K562 (cell line): Measurements from ENCODE around the gene INSIG1. TPM values are rescaled to one million over a fixed set of nuclear protein-coding genes. Genes with fewer than 3 reads are reported as not detected.

Experiments
- BDP1 ChIP-seq: IDR thresholded peaks from 3 replicates; pipeline ENCODE4 v1.6.1; 2011; ENCODE audit not compliant: insufficient read length, insufficient read depth
- HNRNPK ChIP-seq: fragments of 200-400 bp; formaldehyde crosslinking; IDR thresholded peaks from one replicate; pipeline ENCODE4 v1.6.1; 2018; ENCODE audit warnings: mild to moderate bottlenecking, low read depth, low read length; ENCODE audit not compliant: poor library complexity, severe bottlenecking
- NCOR1 ChIP-seq: fragments of 450-650 bp; IDR thresholded peaks from 2 replicates; pipeline ENCODE4 v1.6.1; 2016; ENCODE audit warnings: mild to moderate bottlenecking, moderate library complexity
- NR1H2 ChIP-seq: sonication (generic); formaldehyde crosslinking; IDR thresholded peaks from 2 replicates; pipeline ENCODE4 v1.4.0; 2020; ENCODE audit warnings: mild to moderate bottlenecking, missing genetic modification reagents
- PCBP2 ChIP-seq: fragments of 200-400 bp; formaldehyde crosslinking; IDR thresholded peaks from 2 replicates; pipeline ENCODE4 v1.6.1; 2018; ENCODE audit warnings: low read length, low read depth, mild to moderate bottlenecking, moderate library complexity; ENCODE audit not compliant: poor library complexity, severe bottlenecking
- PRMT5 ChIP-seq: sonication (generic); formaldehyde crosslinking; IDR thresholded peaks from 2 replicates; pipeline ENCODE4 v1.5.0; 2020; ENCODE audit warnings: missing genetic modification reagents
- RCOR1 ChIP-seq, 2 experiments: IDR thresholded peaks; 2 replicates each; pipeline ENCODE4 v1.6.1; 2012; ENCODE audit warnings: low read depth in 2 of 2, low read length in 2 of 2, borderline replicate concordance in 1 of 2, improper control_type of control experiment in 1 of 2
- SP2 ChIP-seq: IDR thresholded peaks from 2 replicates; pipeline ENCODE4 v1.6.1; 2011; ENCODE audit warnings: mild to moderate bottlenecking, low read depth, low read length, moderate library complexity; ENCODE audit not compliant: poor library complexity, severe bottlenecking; ENCODE audit errors: extremely low read depth
- SREBF2 ChIP-seq: sonication (generic); formaldehyde crosslinking; IDR thresholded peaks from 2 replicates; pipeline ENCODE4 v1.4.0; 2020; ENCODE audit warnings: mild to moderate bottlenecking, missing genetic modification reagents
- TOE1 ChIP-seq, 2 experiments: fragments of 450-650 bp in 1 of 2; sonication (generic) in 1 of 2; formaldehyde crosslinking in 1 of 2; IDR thresholded peaks; 2 replicates each; pipeline versions ENCODE4 v1.7.1 to v1.8.0; 2016 to 2022; ENCODE audit warnings: borderline replicate concordance in 2 of 2, mild to moderate bottlenecking in 2 of 2, antibody characterized with exemption in 1 of 2, inconsistent platforms in 1 of 2, low read depth in 1 of 2, missing genetic modification reagents in 1 of 2, moderate library complexity in 1 of 2
- ZNF12 ChIP-seq: sonication (generic); formaldehyde crosslinking; IDR thresholded peaks from 2 replicates; pipeline ENCODE4 v1.4.0; 2020; ENCODE audit warnings: mild to moderate bottlenecking, missing genetic modification reagents
- ZNF121 ChIP-seq: sonication (generic); formaldehyde crosslinking; conservative IDR thresholded peaks from 2 replicates; pipeline ENCODE4 v1.8.0; 2022; ENCODE audit warnings: missing genetic modification reagents
- ZSCAN32 ChIP-seq: fragments of 450-650 bp; formaldehyde crosslinking; IDR thresholded peaks from 2 replicates; pipeline ENCODE4 v1.4.0; 2020; ENCODE audit warnings: mild to moderate bottlenecking, moderate library complexity
- polyA plus RNA-seq, 8 experiments: library from polyadenylated mRNA; depleted of rRNA in 4 of 8; stranded (reverse) in 5 of 8; unstranded in 3 of 8; fragments of >200 nt; fragmentation: Nextera tagmentation in 2 of 8; fragmentation: Illumina TruSeq in 1 of 8; extraction: Ambion mirVana in 2 of 8; extraction: Trizol in 1 of 8; gene quantifications; 2 replicates each; pipeline versions ENCODE4 v1.2.1 to v1.2.3, GENCODE V29; 2011 to 2014; ENCODE audit warnings: inconsistent platforms in 1 of 8, missing spikeins in 1 of 8
- total RNA-seq, 7 experiments: library from RNA; depleted of rRNA in 6 of 7; stranded (reverse); fragments of >200 nt in 6 of 7; fragmentation: Illumina TruSeq in 2 of 7; extraction: Trizol in 2 of 7; gene quantifications; 2 replicates each; pipeline versions ENCODE4 v1.2.1 to v1.2.3, GENCODE V29; 2011 to 2021; ENCODE audit warnings: low replicate concordance in 1 of 7
- TF ChIP-seq, protein P1 (sequence below): sonication (generic); formaldehyde crosslinking; IDR thresholded peaks from 2 replicates; pipeline ENCODE4 v1.4.0; 2020; ENCODE audit warnings: mild to moderate bottlenecking, missing genetic modification reagents

The INSIG1 gene
- total and polyA plus RNA-seq, 9 of the 15 experiments (the other 6 are each of a cell fraction or from before 2014, with no cell fraction given) = 57.1 to 787 (median 238) TPM

DNA sequence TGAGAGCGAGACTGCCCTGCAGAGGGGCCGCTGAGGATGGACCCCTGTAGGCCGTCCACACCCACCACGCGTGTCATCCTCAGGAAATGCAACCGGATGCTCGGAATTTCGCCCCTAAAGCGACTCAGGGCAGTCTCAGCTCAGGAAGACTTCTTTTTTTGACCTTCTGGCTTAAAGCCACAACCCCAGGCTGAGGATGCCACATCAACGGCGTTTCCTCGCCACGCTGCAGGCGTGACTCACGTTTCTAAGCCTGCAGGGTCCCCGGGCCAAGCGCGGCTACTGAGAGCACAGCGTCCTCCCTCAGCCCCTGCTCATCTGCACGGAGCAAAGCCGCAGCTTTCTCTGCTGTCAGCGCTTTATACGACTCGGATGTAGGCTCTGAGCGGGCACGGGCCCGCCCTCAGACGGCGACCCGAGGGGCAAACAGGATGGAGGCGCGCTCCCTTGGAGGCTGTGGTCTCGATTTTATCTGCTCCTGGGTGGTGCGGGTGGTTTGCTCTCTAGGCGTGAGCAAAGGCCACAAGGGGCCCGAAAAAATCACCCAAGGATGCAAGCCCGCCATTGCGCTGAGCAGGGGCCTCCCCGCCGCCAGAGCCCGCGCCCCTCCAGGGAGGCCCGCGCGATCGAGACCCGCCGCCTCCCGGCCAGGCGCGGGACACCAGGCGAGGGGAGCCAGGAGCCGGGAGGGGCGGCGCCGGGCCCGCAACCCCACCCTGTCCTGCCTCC, 726 bp upstream of the INSIG1 start (continued):
- TF ChIP-seq, protein P1, sequence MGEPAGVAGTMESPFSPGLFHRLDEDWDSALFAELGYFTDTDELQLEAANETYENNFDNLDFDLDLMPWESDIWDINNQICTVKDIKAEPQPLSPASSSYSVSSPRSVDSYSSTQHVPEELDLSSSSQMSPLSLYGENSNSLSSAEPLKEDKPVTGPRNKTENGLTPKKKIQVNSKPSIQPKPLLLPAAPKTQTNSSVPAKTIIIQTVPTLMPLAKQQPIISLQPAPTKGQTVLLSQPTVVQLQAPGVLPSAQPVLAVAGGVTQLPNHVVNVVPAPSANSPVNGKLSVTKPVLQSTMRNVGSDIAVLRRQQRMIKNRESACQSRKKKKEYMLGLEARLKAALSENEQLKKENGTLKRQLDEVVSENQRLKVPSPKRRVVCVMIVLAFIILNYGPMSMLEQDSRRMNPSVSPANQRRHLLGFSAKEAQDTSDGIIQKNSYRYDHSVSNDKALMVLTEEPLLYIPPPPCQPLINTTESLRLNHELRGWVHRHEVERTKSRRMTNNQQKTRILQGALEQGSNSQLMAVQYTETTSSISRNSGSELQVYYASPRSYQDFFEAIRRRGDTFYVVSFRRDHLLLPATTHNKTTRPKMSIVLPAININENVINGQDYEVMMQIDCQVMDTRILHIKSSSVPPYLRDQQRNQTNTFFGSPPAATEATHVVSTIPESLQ (CRISPR knock-in tag) = 0 out of 2 replicates have a peak, but pooled peaks have one; percentile 67
- TF ChIP-seq SP2 (no peak), TOE1 (IDR thresholded peaks at IDR 0.05; ENCODE audit: borderline replicate concordance) (peak; percentile 56; the same call in 1 of the 2 replicates), TOE1 (CRISPR knock-in tag; IDR thresholded peaks at IDR 0.05; ENCODE audit: borderline replicate concordance, low read depth) (no peak), HNRNPK (no peak), PRMT5 (CRISPR knock-in tag) (no peak), RCOR1 (IDR thresholded peaks at IDR 0.05; ENCODE audit: borderline replicate concordance in 1 of 2, low read depth in 2 of 2, low read length in 2 of 2) (peak; percentile 15 to 38; a peak in 3 of 4 replicates), PCBP2 (no peak), NR1H2 (peak; percentile 83; the same call in 1 of the 2 replicates), ZNF12 (CRISPR knock-in tag) (0 out of 2 replicates have a peak, but pooled peaks have one; percentile 58), SREBF2 (CRISPR knock-in tag) (no peak), BDP1 (no peak), ZNF121 (no peak), ZSCAN32 (CRISPR knock-in tag) (0 out of 2 replicates have a peak, but pooled peaks have one; percentile 9), NCOR1 (no peak)
